GM20000 (cell line): ENCODE results near the gene SLC23A2.

ENCODE experiments used
- DNase-seq: peaks from one replicate; pipeline ENCODE4 v3.0.0; 2012; ENCODE audit warnings: low spot score
- CTCF ChIP-seq: IDR thresholded peaks from 2 replicates; pipeline ENCODE4 v1.5.1; 2012; ENCODE audit warnings: mild to moderate bottlenecking, control low read depth; ENCODE audit errors: extremely low read depth, missing control alignments

The SLC23A2 gene

GRCh38 chr20:4836935-4837334 lies 164.4 kb downstream of the SLC23A2 start:
- TF ChIP-seq CTCF: no peak
- no peak for DNase-seq

- no peak for TF ChIP-seq CTCF
- no peak for DNase-seq
Measured at GRCh38 chr20:4836473-4836872, 164.8 kb downstream of the SLC23A2 start.

GRCh38 chr20:4835244-4836177 lies 165.8 kb downstream of the SLC23A2 start:
- TF ChIP-seq CTCF: no peak
- no peak for DNase-seq

GRCh38 chr20:4833074-4833728 lies 168.1 kb downstream of the SLC23A2 start:
- TF ChIP-seq CTCF: no peak
- DNase-seq: no peak

- DNase-seq: no peak
- TF ChIP-seq CTCF: no peak
Measured at GRCh38 chr20:4832469-4832868, 168.8 kb downstream of the SLC23A2 start.

- TF ChIP-seq CTCF: no peak
- DNase-seq: no peak
Measured at GRCh38 chr20:4830696-4831095, 170.6 kb downstream of the SLC23A2 start.

- no peak for TF ChIP-seq CTCF
- no peak for DNase-seq
Measured at GRCh38 chr20:4830259-4830658, 171.1 kb downstream of the SLC23A2 start.
